Endothelial cell of umbilical vein (primary cell): ENCODE measurements around the gene GGA1. TPM values are rescaled to one million over a fixed set of nuclear protein-coding genes. Genes with fewer than 3 reads are reported as not detected.

Experiments
- BruUV-seq: library from RNA; stranded (reverse); fragments of 400-500 nt; replicated peaks from 2 replicates; lab custom pipeline; 2021; lab: Mats Ljungman, UMichigan
- CTCF ChIA-PET: fragments of 300-600, 350-600 bp; sonication (Branson Sonifier 250); formaldehyde crosslinking; loops from one replicate; lab custom pipeline; 2021; ENCODE audit warnings: antibody characterized with exemption, inconsistent platforms; lab: Charles Lee
- POLR2A ChIA-PET: fragments of 300-600, 350-600 bp; sonication (Branson Sonifier 250); formaldehyde crosslinking; loops from one replicate; lab custom pipeline; 2021; ENCODE audit warnings: antibody characterized with exemption, inconsistent platforms; lab: Charles Lee
- DNase-seq: peaks from one replicate; pipeline ENCODE4 v3.0.0-alpha.2; 2011; ENCODE audit warnings: low read depth, low spot score
- FAIRE-seq: peaks from 2 replicates; lab custom pipeline; 2011; peaks lifted over from hg19 to GRCh38; lab: Jason Lieb, UNC
- H2AFZ ChIP-seq: 2 replicates; pipeline ENCODE4 v1.6.0; 2012; ENCODE audit warnings: low read depth, low read length, control low read depth, inconsistent platforms
- H3K27ac ChIP-seq: 2 replicates; pipeline ENCODE4 v1.5.1; 2011; ENCODE audit warnings: low read depth, mild to moderate bottlenecking, control low read depth, low read length, moderate library complexity; ENCODE audit not compliant: insufficient read depth
- H3K27me3 ChIP-seq, 2 experiments: 2 replicates each; pipeline versions ENCODE4 v1.6.0 to v1.6.1; 2011; ENCODE audit warnings: low read length in 2 of 2, mixed read lengths in 1 of 2; ENCODE audit not compliant: control insufficient read depth in 2 of 2, insufficient read depth in 2 of 2
- H3K36me3 ChIP-seq, 2 experiments: 2 replicates in 1 of 2; 3 replicates in 1 of 2; pipeline ENCODE4 v1.5.1; 2011; ENCODE audit warnings: low read length in 2 of 2, mild to moderate bottlenecking in 1 of 2, moderate library complexity in 1 of 2; ENCODE audit not compliant: control insufficient read depth in 2 of 2, insufficient read depth in 2 of 2; ENCODE audit errors: extremely low read depth in 1 of 2
- H3K4me1 ChIP-seq: 3 replicates; pipeline ENCODE4 v1.5.1; 2011; ENCODE audit warnings: mild to moderate bottlenecking, low read length; ENCODE audit not compliant: control insufficient read depth, insufficient read depth; ENCODE audit errors: extremely low read depth
- H3K4me2 ChIP-seq: 2 replicates; pipeline ENCODE4 v1.6.1; 2011; ENCODE audit warnings: low read length, control low read depth, mixed read lengths; ENCODE audit not compliant: insufficient read depth
- H3K4me3 ChIP-seq, 3 experiments: fragments of 200-600 bp in 1 of 3; sonication (generic), shearing (Covaris generic) in 1 of 3; replicated peaks in 1 of 3; 2 replicates each; pipeline ENCODE4 v1.5.1; 2011 to 2016; ENCODE audit warnings: control low read depth in 3 of 3, low read length in 3 of 3, mild to moderate bottlenecking in 2 of 3, inconsistent platforms in 1 of 3, low read depth in 1 of 3, moderate library complexity in 1 of 3; ENCODE audit not compliant: insufficient read depth in 1 of 3
- H3K79me2 ChIP-seq: 2 replicates; pipeline ENCODE4 v1.6.0; 2012; ENCODE audit warnings: low read length, inconsistent platforms; ENCODE audit not compliant: control insufficient read depth, insufficient read depth
- H3K9ac ChIP-seq: replicated peaks from 2 replicates; pipeline ENCODE3; 2011; ENCODE audit warnings: low read length, control low read depth; ENCODE audit not compliant: insufficient read depth; ENCODE audit errors: extremely low read depth
- H3K9me1 ChIP-seq: replicated peaks from 3 replicates; pipeline ENCODE4 v1.6.0; 2011; ENCODE audit warnings: mild to moderate bottlenecking, low read length; ENCODE audit not compliant: control insufficient read depth, insufficient read depth; ENCODE audit errors: extremely low read depth
- H3K9me3 ChIP-seq: replicated peaks from 2 replicates; pipeline ENCODE4 v1.5.1; 2012; ENCODE audit warnings: low read length, inconsistent platforms; ENCODE audit not compliant: control insufficient read depth, insufficient read depth
- H4K20me1 ChIP-seq: replicated peaks from 2 replicates; pipeline ENCODE3; 2011; ENCODE audit warnings: mild to moderate bottlenecking, low read length; ENCODE audit not compliant: control insufficient read depth, insufficient read depth; ENCODE audit errors: extremely low read depth
- CTCF ChIP-seq, 2 donors: IDR thresholded peaks; 1 replicate in 1 of 2; 2 replicates in 1 of 2; pipeline ENCODE4 v1.5.1; 2011; ENCODE audit warnings: low read length in 2 of 2, mild to moderate bottlenecking in 2 of 2, moderate library complexity in 2 of 2, control low read depth in 1 of 2, inconsistent platforms in 1 of 2, low read depth in 1 of 2; ENCODE audit not compliant: insufficient read depth in 1 of 2; ENCODE audit errors: extremely low read depth in 1 of 2
- EZH2 ChIP-seq: IDR thresholded peaks from 2 replicates; pipeline ENCODE4 v1.6.1; 2012; ENCODE audit warnings: borderline replicate concordance, low read depth, mild to moderate bottlenecking, moderate library complexity, low read length, inconsistent platforms; ENCODE audit not compliant: severe bottlenecking
- FOS ChIP-seq: IDR thresholded peaks from 2 replicates; pipeline ENCODE4 v1.6.1; 2011; ENCODE audit warnings: mild to moderate bottlenecking, low read length, moderate library complexity, borderline replicate concordance; ENCODE audit not compliant: insufficient read depth
- GATA2 ChIP-seq: IDR thresholded peaks from 2 replicates; pipeline ENCODE4 v1.7.0; 2011; ENCODE audit warnings: low read depth, mild to moderate bottlenecking, moderate library complexity, mixed read lengths, low read length; ENCODE audit not compliant: insufficient read length, insufficient read depth
- JUN ChIP-seq: IDR thresholded peaks from 2 replicates; pipeline ENCODE4 v1.6.1; 2011; ENCODE audit warnings: borderline replicate concordance, low read depth; ENCODE audit not compliant: insufficient read length, insufficient read depth
- MAX ChIP-seq: IDR thresholded peaks from 2 replicates; pipeline ENCODE4 v1.6.1; 2011; ENCODE audit not compliant: insufficient read depth, insufficient read length
- MYC ChIP-seq: IDR thresholded peaks from one replicate; pipeline ENCODE4 v1.6.1; 2011; ENCODE audit warnings: mild to moderate bottlenecking, low read depth, low read length
- POLR2A ChIP-seq: IDR thresholded peaks from 2 replicates; pipeline ENCODE4 v1.6.1; 2012; ENCODE audit warnings: low read depth, mild to moderate bottlenecking, control low read depth, low read length
- POLR2AphosphoS5 ChIP-seq: IDR thresholded peaks from 2 replicates; pipeline ENCODE4 v1.6.1; 2012; ENCODE audit warnings: low read depth, mild to moderate bottlenecking, control low read depth, low read length, moderate library complexity; ENCODE audit not compliant: insufficient read depth
- dilution Hi-C: fragments of 300-500 bp; cut with MboI; formaldehyde crosslinking; loops from one replicate; pipeline ENCODE4 v1.15.0; 2019; ENCODE audit warnings: low sequenced_read_pairs; ENCODE audit not compliant: extremely low pct_ligation_motif_present
- intact Hi-C: fragments of 100-400 bp; cut with micrococcal nuclease; formaldehyde crosslinking; loops from one replicate; pipeline ENCODE4 v1.10.0; 2022
- polyA plus RNA-seq, 4 experiments: library from polyadenylated mRNA; depleted of rRNA in 3 of 4; stranded (reverse) in 3 of 4; unstranded in 1 of 4; fragments of >200 nt; gene quantifications; 2 replicates each; pipeline versions ENCODE4 v1.2.1 to v1.2.3, GENCODE V29; 2011 to 2012; ENCODE audit warnings: missing spikeins in 1 of 4
- total RNA-seq: library from RNA; stranded (reverse); gene quantifications from 2 replicates; pipeline ENCODE4 v1.2.3, GENCODE V29; 2021

GGA1 gene
- total and polyA plus RNA-seq, 2 donors (not counting 3 experiments of a cell fraction or from before 2014, with no cell fraction given), result 54.1 to 67.5 TPM

- Histone ChIP-seq H2AFZ (no peak overlapping the region), H3K4me3 (no peak overlapping the region), H3K4me1 (peaks cover 25% of the 10 kb centered on the region), H3K36me3 (no peaks in the 10 kb centered on the region), H3K9ac (no peak overlapping the region), H3K79me2 (no peaks in the 10 kb centered on the region), H3K27me3 (no peaks in the 10 kb centered on the region), H3K9me3 (no peaks in the 10 kb centered on the region), H3K9me1 (no peaks in the 10 kb centered on the region), H3K4me2 (no peak overlapping the region), H3K27ac (no peak overlapping the region), H4K20me1 (no peaks in the 10 kb centered on the region)
- FAIRE-seq (no peak), DNase-seq (no peak)
- dilution Hi-C loops (no loop called here), intact Hi-C loops (loop anchor here (2.0 kb wide), 1 partner anchor 23 kb away; the partner anchor contains the start of gene GGA1)
- BruUV-seq, result no TSS peak
- no peak for TF ChIP-seq MAX
- no peak for TF ChIP-seq GATA2
- TF ChIP-seq MYC, result no peak
- TF ChIP-seq EZH2, result no peak
- TF ChIP-seq JUN, result no peak
- no peak for TF ChIP-seq CTCF (IDR thresholded peaks at IDR 0.05; ENCODE audit: extremely low read depth in 1 of 2, insufficient read depth in 1 of 2, low read depth in 1 of 2, low read length in 2 of 2)
- TF ChIP-seq POLR2A, result no peak
- no peak for TF ChIP-seq POLR2AphosphoS5
- no peak for TF ChIP-seq FOS
- CTCF ChIA-PET, result interaction anchor here (0.7 to 4.6 kb wide), 4 partner anchors 11 to 51 kb away, joined by 3 to 32 read pairs (median 10); partner anchors contain the start of gene PDXP
- POLR2A ChIA-PET, result interaction anchor here (0.6 kb wide), 1 partner anchor 138 kb away, joined by 4 read pairs; no protein-coding TSS in a partner anchor
Measured at GRCh38 chr22:37631448-37632173, 23.0 kb downstream of the GGA1 start.
